Suppressor macrophage treated with lipopolysaccharide for 4 hours (primary cell): ENCODE measurements around the gene CEP250.
"Not testable (repeated sequence)": the region's sequence is repeated elsewhere in the genome, so short reads cannot be mapped to it uniquely, and the experiment has no call there.

Experiments
- DNase-seq: peaks from one replicate; pipeline ENCODE4 v3.0.0-alpha.2; 2020

CEP250 gene, protein sequence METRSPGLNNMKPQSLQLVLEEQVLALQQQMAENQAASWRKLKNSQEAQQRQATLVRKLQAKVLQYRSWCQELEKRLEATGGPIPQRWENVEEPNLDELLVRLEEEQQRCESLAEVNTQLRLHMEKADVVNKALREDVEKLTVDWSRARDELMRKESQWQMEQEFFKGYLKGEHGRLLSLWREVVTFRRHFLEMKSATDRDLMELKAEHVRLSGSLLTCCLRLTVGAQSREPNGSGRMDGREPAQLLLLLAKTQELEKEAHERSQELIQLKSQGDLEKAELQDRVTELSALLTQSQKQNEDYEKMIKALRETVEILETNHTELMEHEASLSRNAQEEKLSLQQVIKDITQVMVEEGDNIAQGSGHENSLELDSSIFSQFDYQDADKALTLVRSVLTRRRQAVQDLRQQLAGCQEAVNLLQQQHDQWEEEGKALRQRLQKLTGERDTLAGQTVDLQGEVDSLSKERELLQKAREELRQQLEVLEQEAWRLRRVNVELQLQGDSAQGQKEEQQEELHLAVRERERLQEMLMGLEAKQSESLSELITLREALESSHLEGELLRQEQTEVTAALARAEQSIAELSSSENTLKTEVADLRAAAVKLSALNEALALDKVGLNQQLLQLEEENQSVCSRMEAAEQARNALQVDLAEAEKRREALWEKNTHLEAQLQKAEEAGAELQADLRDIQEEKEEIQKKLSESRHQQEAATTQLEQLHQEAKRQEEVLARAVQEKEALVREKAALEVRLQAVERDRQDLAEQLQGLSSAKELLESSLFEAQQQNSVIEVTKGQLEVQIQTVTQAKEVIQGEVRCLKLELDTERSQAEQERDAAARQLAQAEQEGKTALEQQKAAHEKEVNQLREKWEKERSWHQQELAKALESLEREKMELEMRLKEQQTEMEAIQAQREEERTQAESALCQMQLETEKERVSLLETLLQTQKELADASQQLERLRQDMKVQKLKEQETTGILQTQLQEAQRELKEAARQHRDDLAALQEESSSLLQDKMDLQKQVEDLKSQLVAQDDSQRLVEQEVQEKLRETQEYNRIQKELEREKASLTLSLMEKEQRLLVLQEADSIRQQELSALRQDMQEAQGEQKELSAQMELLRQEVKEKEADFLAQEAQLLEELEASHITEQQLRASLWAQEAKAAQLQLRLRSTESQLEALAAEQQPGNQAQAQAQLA (N-terminal part only)

GRCh38 chr20:35454881-35455609, at the start of gene CEP250:
TSS of gene CEP250 (plus strand) at chr20:35455598. CDS start at chr20:35462368, 6,770 bp downstream.
- peak; percentile 97 for DNase-seq

DNA sequence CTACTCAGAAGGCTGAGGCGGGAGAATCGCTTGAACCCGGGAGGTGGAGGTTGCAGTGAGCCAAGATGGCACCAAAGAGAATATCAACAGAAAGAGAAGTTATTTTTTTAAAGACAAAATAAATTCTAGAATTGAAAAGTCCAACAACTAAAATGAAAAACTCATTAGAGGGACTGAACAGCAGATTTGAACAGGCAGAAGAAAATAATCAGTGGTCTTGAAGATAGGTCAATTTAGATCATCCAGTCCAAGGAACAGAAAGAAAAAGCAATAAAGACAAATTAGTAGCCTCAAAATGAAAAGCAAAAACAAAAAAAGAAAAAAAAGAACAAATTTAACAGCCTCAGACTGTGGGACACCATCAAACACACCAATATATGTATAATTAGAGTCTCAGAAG, 49.6 kb upstream of the CEP250 start:
- DNase-seq = no peak

DNA sequence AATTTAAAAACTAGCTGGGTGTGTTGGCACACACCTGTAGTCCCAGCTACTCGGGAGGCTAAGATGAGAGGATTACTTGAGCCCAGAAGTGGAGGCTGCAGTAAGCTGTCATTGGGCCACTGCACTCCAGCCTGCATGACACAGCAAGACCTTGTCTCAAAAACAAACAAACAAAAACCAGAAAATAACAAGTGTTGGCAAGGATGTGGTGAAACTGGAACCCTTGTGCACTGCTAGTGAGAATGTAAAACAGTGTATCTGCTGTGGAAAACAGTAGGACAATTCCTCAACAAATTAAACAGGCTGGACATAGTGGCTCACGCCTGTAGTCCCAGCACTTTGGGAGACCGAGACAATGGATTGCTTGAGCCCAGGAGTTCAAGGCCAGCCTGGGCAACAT, 47.1 kb upstream of the CEP250 start:
- DNase-seq = no peak

DNA sequence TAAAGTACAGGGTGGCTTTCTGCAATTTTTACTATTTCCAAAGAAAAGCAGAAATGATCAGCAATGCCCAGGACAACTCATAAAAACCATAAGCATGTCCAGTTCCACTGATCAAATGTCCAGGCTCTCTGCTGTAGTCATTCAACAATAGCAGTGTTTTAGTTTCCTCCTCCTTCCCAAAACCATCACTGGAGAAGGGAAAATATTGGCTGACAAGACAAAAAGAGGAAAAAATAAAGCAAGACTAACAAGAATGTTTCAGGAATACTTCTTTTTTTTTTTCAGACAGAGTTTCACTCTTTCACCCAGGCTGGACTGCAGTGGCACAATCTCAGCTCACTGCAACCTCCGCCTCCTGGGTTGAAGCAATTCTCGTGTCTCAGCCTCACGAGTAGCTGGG, 45.9 kb upstream of the CEP250 start:
- no peak for DNase-seq

- no peak for DNase-seq
Measured at GRCh38 chr20:35410613-35411012, 44.8 kb upstream of the CEP250 start.

DNA sequence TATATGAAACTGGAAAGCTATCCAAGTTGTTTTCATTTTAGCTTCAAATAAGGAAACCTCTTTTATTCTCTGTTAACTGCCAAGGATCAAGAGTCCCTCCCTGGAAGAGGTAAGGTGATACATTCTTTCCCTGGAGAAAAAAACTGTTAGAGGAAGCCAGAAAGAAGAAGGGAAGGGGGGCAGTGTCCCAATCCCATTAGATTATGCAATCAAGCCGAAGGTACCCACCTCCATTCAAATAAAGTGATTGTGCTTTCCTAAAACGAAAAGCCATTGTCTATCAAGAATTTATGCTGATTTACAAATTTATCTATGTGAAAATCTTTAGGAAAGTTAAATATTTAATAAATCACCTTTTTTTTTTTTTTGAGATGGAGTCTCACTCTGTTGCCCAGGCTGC, 34.1 kb upstream of the CEP250 start:
- no peak for DNase-seq

DNA sequence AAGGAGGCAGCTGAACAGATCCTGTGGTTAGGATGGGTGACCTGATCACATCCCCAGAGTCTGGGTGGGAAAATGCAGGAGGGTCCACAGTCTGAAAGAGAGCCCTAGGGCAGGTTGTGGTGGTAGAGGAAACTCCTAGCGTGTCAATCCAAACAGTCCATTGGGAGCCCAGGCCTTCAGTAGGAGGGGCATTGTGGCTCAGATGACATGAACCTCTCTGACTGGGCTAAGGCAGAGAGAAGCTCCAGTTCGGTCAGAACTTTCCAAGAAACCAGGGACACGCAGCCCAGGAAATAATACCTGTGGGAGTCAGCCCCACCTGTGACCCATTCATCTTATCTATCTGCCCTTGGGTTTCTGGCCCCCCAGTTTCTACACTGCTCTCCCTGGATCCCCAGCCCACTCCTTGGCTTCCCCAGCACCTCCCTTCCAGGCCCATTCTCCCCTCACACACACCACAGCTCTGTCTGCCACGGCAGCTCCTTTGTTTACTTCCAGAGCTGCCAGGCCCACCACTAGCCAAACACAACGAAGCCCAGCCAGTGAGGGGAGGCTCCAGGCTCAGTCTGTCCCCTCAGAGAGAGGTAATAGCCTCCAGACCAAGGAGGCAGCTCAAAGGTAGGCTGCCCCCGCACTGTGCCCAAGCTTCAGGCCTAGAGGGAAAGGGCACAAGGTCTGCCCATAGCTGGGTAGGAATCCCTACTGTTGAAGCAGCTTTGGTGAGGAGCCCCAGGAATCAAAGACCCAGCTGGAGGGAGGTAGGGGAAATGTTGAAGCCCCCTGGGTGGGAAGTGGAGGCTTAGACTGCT, 23.6 kb upstream of the CEP250 start:
- DNase-seq = no peak

DNA sequence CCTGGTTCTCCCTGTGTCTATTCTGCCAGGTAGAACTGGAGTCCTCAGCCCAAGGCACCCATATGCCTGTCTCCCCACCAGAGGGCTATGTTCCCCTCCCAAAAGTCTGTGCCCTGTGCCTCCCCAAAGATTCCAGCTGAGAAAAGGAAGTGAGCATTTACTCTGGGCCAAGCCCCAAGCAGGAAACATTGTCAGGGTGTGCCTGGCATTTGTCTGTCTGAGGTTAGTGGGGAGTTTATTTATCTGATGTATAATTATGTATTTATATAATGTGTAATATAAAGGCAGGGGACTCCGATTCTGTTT, 23.0 kb upstream of the CEP250 start:
- DNase-seq = no peak

GRCh38 chr20:35433337-35433736, 22.1 kb upstream of the CEP250 start:
- no peak for DNase-seq

- DNase-seq = no peak
Measured at GRCh38 chr20:35434085-35435005, 21.1 kb upstream of the CEP250 start.

DNA sequence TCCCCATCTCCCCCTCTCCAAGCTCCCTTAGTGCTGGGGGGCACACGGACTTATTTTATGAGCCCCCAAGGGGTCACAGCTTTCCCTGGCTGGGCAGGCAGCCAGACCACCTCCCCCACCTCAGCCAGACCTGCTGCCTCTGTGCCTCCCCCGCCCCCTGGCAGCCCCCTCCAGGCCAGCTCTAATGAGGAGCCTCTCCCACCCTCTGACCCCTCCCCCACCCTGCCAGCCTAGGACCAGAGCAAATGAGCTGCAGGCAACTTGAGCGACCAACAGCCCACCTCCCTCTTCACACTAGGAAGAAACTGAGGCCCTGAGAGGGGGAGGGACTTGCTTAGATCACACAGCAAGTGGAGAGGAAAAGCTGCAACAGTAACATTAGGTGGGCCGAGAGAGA, 19.2 kb upstream of the CEP250 start:
- DNase-seq = no peak

- DNase-seq = no peak
Measured at GRCh38 chr20:35437599-35437998, 17.8 kb upstream of the CEP250 start.

DNA sequence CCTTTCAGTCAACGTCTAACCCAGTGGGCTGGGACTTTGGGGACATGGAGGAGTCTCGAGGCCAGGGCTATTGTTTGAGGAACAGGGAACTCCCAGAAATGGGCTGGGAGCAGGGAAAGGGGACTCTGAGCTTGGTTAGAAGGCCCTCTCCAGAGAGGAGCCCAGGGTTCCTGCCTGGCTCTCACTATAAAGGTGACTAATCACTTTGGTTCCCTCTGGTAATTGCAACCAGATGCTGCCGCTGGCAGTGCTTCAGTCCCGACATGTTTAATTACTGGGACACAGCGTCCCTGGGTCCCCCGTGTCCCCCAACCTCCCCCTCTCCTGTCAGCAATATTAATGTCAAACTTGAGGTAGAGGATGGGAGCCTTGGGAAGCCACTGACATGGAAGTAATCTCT, 12.4 kb upstream of the CEP250 start:
- DNase-seq = no peak

DNA sequence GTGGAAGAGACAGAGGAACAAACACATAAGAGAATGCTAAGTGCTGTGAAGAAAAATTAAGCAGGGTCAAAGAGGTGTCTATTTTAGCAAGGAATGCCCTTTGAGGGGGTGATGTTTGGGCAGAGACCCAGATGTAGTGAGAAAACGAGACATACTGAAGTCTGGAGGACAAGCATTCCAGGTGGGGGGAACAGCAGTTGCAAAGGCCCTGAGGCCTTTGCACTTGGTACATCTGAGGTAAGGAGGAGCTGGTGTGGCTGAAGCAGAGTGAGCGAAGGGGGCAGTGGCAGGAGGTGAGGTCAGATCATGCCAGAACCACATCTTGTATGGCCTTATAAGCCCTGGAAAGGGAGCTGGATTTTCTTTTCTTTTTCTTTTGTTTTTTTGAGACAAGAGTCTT, 11.2 kb upstream of the CEP250 start:
- no peak for DNase-seq

GRCh38 chr20:35446356-35447078, 8.9 kb upstream of the CEP250 start:
- no peak for DNase-seq

GRCh38 chr20:35447082-35447789, 8.2 kb upstream of the CEP250 start:
- DNase-seq = peak; percentile 91

GRCh38 chr20:35448788-35449373, 6.5 kb upstream of the CEP250 start:
- no peak for DNase-seq

GRCh38 chr20:35449855-35450254, 5.5 kb upstream of the CEP250 start:
- not testable (repeated sequence) for DNase-seq

DNA sequence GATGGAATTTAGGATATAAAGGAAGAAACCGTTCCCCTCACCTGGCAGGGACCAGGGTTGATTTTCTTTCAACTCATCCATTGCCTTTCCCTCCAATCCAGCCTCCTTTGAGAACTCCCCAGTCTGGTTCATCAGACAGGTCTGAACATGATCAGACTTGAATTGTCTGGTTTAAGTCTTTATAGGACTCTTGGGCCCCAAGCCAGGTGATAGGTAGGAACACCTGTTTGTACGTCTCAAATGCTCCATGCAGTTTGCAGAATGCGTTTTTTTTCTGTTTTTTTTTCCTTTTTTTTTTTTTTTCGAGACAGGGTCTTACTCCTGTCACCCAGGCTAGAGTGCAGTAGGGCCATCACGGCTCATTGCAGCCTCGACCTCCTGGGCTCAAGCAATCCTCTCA, 4.1 kb upstream of the CEP250 start:
- DNase-seq = no peak
